ENCODE measurements around the gene CACNA1E.
"Not testable (repeated sequence)": the region's sequence is repeated elsewhere in the genome, so short reads cannot be mapped to it uniquely, and the experiment has no call there.

Gene CACNA1E

DNA sequence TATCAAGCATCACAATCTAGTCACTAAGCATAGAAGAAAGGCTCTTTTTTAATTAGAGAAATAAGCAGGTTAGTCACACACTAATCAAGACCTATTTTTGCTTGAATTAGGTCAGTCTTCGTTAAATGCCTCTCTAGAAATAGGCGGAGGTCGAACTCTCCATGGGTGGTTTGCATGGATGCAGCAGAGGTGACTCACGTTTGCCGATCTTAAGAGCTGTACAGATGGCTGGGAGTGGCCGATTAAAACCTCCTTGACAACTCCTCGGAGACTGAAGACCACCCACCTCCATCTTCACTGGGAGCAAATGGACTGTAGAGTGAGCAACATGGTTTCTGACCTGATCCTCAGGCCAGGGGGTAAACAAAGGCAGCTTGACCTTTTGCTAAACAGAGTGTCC is 328.9 kb downstream of the CACNA1E start:
- Mint-ChIP-seq H3K9me3 (no peaks in the 10 kb centered on the region), H3K27me3 (ENCODE audit: low read depth) (no peaks in the 10 kb centered on the region), H3K36me3 (ENCODE audit: low read depth) (no peaks in the 10 kb centered on the region), H3K4me1 (ENCODE audit: low read depth) (no peaks in the 10 kb centered on the region), H3K27ac (no peak overlapping the region), H3K4me3 (no peak overlapping the region)
- DNase-seq (ENCODE audit: low spot score): no peak

DNA sequence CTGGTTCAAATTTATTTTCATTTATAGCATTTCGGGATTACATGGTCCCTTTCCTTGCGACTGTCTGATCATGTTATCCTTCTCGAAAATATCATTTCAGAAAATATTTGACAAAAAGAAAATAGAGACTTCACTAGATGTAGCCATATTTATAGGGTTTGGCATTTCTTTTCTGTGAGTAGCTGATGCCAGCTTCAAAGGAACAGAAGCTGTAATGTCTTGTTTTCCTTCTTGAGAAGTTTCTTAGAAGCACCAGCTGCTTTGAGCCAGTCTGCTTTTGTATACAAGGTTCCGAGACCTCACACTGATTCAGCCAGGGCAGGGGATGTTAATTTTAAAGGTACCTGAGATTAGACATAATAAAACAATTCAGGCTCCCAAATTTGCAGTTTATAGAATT is 329.9 kb downstream of the CACNA1E start:
- no peaks in the 10 kb centered on the region for H3K36me3 Mint-ChIP-seq (ENCODE audit: low read depth)
- no peaks in the 10 kb centered on the region for H3K9me3 Mint-ChIP-seq
- H3K27me3 Mint-ChIP-seq (ENCODE audit: low read depth): no peaks in the 10 kb centered on the region
- no peak overlapping the region for H3K4me3 Mint-ChIP-seq
- H3K4me1 Mint-ChIP-seq (ENCODE audit: low read depth): no peaks in the 10 kb centered on the region
- no peak for DNase-seq (ENCODE audit: low spot score)
- H3K27ac Mint-ChIP-seq: no peak overlapping the region

DNA sequence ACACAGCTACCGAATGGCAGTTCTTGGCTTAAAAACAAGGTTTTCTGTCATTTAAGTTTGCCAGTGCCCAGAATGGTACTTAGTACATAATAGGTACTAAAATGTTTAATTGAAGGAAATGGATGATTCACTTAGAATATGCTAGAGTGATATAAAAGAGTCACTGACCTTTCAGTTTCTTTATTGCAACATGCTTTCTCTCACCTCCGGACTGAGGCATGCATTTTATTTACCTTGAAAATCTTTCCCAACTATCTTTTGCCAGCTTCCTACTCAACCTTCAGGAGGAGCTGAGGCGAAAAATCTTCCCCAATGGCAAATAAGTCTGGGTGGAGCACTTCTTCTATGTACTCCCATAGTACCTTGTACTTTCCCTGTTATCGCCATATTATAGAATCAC is 333.3 kb downstream of the CACNA1E start:
- H3K4me3 Mint-ChIP-seq: no peak overlapping the region
- DNase-seq (ENCODE audit: low spot score): no peak
- no peak overlapping the region for H3K27ac Mint-ChIP-seq
- H3K9me3 Mint-ChIP-seq: no peaks in the 10 kb centered on the region
- H3K27me3 Mint-ChIP-seq (ENCODE audit: low read depth): peaks cover 3% of the 10 kb centered on the region
- H3K36me3 Mint-ChIP-seq (ENCODE audit: low read depth): no peaks in the 10 kb centered on the region
- no peaks in the 10 kb centered on the region for H3K4me1 Mint-ChIP-seq (ENCODE audit: low read depth)

DNA sequence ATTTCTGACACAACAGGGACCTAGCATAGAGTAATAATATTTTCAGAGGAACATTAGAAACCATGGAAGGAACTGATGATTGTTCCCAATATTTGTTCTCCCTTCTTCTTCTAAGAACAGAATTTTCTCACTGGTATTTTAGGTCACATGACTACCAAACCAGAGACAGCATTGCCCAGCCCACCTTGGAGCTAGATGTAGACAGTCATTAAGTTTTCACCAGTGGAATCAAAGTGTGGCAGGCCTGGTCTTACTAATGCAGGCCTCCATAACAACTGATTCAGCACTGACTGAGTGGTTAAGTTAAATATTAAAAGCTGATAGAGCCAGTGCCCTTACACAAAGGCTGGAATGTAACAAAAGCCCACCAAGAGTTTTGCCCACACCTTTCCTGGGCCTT is 333.8 kb downstream of the CACNA1E start:
- Mint-ChIP-seq H3K4me3 (no peak overlapping the region), H3K4me1 (ENCODE audit: low read depth) (no peaks in the 10 kb centered on the region), H3K9me3 (no peaks in the 10 kb centered on the region), H3K27ac (no peak overlapping the region), H3K36me3 (ENCODE audit: low read depth) (no peaks in the 10 kb centered on the region), H3K27me3 (ENCODE audit: low read depth) (peaks cover 3% of the 10 kb centered on the region)
- DNase-seq (ENCODE audit: low spot score): no peak

DNA sequence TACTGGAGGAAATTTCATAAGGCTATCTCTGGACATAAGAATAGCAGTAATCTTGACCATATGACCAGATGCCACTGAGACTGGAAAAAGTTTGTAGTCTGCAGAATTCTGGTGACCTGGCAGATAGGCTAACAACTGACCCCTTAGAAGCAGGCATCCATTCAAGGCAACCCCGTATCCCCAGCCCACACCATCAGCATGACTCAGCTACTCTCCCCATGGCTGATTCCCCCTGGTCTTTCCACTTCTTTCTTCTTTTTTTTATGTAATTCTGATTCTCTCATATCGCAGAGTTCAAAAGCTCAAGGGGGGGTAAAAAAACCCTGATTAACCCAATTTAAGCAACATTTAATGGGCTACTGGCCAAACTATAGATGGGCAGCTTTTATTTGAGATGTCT is 335.1 kb downstream of the CACNA1E start:
- no peak overlapping the region for H3K4me3 Mint-ChIP-seq
- no peaks in the 10 kb centered on the region for H3K9me3 Mint-ChIP-seq
- H3K27me3 Mint-ChIP-seq (ENCODE audit: low read depth): peaks cover 7% of the 10 kb centered on the region
- H3K4me1 Mint-ChIP-seq (ENCODE audit: low read depth): no peaks in the 10 kb centered on the region
- no peaks in the 10 kb centered on the region for H3K36me3 Mint-ChIP-seq (ENCODE audit: low read depth)
- no peak overlapping the region for H3K27ac Mint-ChIP-seq
- no peak for DNase-seq (ENCODE audit: low spot score)

DNA sequence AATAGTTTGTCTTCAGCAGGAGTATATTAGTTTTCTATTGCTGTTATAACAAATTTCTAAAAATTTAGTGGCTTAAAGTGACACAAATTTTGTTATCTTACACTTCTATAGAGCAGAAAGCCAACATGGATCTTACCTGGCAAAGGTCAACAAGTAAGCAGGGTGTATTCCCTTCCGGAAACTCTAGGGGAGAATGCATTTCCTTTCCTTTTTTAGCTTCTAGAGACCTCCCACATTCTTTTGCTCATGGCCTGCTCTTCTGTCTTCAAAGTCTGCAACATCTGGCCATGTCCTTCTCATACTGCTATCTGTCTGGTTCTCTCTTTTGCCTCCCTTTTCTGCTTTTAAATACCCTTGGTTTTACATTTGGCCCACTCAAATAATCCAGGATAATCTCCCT is 335.6 kb downstream of the CACNA1E start:
- Mint-ChIP-seq H3K4me1 (ENCODE audit: low read depth) (no peaks in the 10 kb centered on the region), H3K36me3 (ENCODE audit: low read depth) (no peaks in the 10 kb centered on the region), H3K27me3 (ENCODE audit: low read depth) (peaks cover 8% of the 10 kb centered on the region), H3K4me3 (no peak overlapping the region), H3K27ac (no peak overlapping the region), H3K9me3 (no peaks in the 10 kb centered on the region)
- no peak for DNase-seq (ENCODE audit: low spot score)

DNA sequence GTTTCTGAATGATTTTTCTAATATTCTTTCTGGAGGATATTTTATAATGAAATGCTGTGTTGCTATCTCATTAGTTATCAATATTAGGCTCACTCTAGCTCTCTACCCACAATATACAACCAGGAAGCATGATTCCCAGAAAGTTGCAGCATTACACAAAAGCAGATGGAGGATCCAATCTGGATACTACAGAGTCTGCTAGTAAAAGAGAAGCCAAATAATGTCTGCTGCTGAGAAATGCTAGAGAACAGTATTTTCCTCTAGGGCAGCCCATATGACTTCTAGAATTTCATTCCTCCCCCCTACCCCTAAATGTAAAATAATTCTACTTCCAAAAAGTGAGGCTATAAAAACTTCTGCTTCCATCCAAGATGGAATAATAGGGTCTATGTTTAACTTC is 338.4 kb downstream of the CACNA1E start:
- H3K27ac Mint-ChIP-seq: no peak overlapping the region
- H3K36me3 Mint-ChIP-seq (ENCODE audit: low read depth): no peaks in the 10 kb centered on the region
- H3K9me3 Mint-ChIP-seq: peaks cover 4% of the 10 kb centered on the region
- peaks cover 10% of the 10 kb centered on the region for H3K27me3 Mint-ChIP-seq (ENCODE audit: low read depth)
- DNase-seq (ENCODE audit: low spot score): no peak
- H3K4me3 Mint-ChIP-seq: no peak overlapping the region
- H3K4me1 Mint-ChIP-seq (ENCODE audit: low read depth): no peaks in the 10 kb centered on the region

DNA sequence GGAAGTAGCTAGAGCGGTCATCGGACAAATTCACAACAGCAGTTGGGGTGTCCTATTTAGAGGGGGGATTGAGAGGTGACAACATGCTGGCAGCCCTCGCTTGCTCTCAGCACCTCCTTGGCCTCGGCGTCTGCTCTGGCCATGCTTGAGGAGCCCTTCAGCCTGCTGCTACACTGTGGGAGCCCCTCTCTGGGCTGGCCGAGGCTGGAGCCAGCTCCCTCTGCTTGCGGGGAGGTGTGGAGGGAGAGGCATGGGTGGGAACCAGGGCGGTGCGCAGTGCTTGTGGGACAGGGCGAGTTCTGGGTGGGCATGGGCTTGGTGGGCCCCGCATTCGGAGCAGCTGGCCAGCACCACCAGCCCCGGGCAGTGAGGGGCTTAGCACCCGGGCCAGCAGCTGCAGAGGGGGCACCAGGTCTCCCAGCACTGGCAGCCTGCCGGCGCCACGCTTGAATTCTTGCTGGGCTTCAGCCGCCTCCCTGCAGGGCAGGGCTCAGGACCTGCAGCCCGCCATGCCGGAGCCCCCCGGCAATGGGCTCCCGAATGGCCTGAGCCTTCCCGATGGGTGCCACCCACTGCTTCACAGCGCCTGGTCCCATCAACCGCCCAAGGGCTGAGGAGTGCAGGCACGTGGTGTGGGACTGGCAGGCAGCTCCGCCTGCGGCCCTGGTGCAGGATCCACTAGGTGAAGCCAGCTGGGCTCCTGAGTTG is 349.0 kb downstream of the CACNA1E start:
- not testable (repeated sequence) for DNase-seq (ENCODE audit: low spot score); H3K36me3 Mint-ChIP-seq (ENCODE audit: low read depth); H3K27ac Mint-ChIP-seq; H3K4me3 Mint-ChIP-seq; H3K27me3 Mint-ChIP-seq (ENCODE audit: low read depth); H3K4me1 Mint-ChIP-seq (ENCODE audit: low read depth)
- H3K9me3 Mint-ChIP-seq: peaks cover 12% of the 10 kb centered on the region

DNA sequence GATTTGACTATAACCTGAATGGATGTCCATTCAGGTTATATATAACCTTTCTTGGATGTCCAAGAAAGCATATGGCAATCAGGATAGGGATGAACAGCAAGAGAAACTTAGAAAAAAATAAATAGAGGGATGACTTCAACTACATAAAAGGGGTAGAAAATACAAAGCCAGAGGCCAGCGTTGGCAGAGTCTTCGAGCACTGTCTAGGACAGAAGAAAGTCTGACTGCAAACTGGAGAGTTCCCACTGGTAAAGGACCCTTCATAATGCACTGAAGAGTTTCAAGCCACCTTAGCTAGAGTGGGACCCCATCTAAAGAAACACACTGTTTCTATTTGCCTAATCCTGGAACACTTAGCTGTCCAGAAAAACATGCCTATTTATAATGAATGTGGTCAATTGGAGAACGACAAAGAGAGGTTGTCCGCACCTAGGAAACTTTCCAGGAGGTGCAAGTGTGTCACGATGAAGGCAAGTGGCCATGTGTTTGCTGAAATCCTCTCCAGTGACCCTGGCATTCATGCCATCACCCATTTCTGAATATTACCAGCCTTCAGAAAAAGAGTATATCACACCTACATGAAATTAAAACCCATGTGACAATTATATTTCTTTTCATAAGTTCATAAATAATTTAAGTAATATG is 362.8 kb downstream of the CACNA1E start:
- no peak for DNase-seq (ENCODE audit: low spot score)
- Mint-ChIP-seq H3K9me3 (no peaks in the 10 kb centered on the region), H3K27me3 (ENCODE audit: low read depth) (no peaks in the 10 kb centered on the region), H3K27ac (no peak overlapping the region), H3K4me3 (no peak overlapping the region), H3K4me1 (ENCODE audit: low read depth) (no peaks in the 10 kb centered on the region), H3K36me3 (ENCODE audit: low read depth) (no peaks in the 10 kb centered on the region)

DNA sequence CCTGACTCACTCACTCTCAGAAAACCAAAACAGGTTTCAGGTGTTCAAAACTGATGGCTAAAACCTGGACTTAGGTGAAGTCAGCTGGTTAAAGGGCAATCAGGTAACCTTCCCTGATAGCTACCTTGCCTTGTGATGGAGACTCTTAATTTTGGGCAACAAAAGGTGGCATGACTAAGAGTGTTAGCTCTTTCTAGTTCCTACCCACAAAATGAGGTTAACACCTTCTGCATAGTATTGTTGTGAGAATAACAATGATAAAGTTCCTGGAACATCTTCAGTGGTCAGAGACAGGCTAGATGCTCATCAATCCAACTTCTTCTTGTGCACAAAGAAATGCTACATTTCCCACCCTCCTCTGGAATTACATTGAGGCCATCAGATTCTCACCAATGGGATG is 363.4 kb downstream of the CACNA1E start:
- no peak overlapping the region for H3K27ac Mint-ChIP-seq
- no peaks in the 10 kb centered on the region for H3K27me3 Mint-ChIP-seq (ENCODE audit: low read depth)
- no peaks in the 10 kb centered on the region for H3K9me3 Mint-ChIP-seq
- H3K4me1 Mint-ChIP-seq (ENCODE audit: low read depth): no peaks in the 10 kb centered on the region
- H3K4me3 Mint-ChIP-seq: no peak overlapping the region
- H3K36me3 Mint-ChIP-seq (ENCODE audit: low read depth): no peaks in the 10 kb centered on the region
- no peak for DNase-seq (ENCODE audit: low spot score)

DNA sequence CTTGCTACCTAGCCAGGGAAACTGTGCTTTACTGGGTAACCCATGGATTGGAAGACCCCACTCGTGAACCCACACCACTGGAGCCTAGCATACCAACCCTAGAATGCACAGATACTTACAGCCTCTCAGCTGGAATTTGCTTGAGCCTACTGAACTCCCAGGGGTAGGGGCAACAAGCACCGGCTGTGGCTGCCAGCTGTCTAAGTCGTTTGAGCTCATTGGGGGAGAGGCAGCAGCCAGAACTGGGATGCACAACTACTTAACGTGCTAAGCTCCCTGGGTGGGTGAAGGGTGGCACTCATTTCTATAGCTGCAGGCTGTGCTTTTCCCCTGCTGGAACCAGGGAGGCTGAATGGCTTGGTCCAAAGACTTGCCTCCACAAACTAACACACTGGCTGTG is 365.8 kb downstream of the CACNA1E start:
- no peak for DNase-seq (ENCODE audit: low spot score)
- H3K27ac Mint-ChIP-seq: no peak overlapping the region
- no peak overlapping the region for H3K4me3 Mint-ChIP-seq
- H3K4me1 Mint-ChIP-seq (ENCODE audit: low read depth): no peaks in the 10 kb centered on the region
- H3K9me3 Mint-ChIP-seq: no peaks in the 10 kb centered on the region
- H3K36me3 Mint-ChIP-seq (ENCODE audit: low read depth): no peaks in the 10 kb centered on the region
- no peaks in the 10 kb centered on the region for H3K27me3 Mint-ChIP-seq (ENCODE audit: low read depth)

DNA sequence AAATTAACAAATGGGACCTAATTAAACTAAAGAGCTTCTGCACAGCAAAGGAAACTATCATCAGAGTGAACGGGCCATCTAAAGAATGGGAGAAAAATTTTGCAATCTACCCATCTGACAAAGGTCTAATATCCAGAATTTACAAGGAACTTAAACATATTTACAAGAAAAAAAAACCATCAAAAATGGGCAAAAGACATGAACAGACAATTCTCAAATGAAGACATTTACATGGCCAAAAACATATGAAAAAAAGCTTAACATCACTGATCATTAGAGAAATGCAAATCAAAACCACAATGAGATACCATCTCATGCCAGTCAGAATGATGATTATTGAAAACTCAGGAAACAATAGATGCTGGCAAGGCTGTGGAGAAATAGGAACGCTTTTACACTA is 370.9 kb downstream of the CACNA1E start:
- H3K4me1 Mint-ChIP-seq (ENCODE audit: low read depth); H3K27ac Mint-ChIP-seq; DNase-seq (ENCODE audit: low spot score); H3K9me3 Mint-ChIP-seq; H3K36me3 Mint-ChIP-seq (ENCODE audit: low read depth); H3K4me3 Mint-ChIP-seq; H3K27me3 Mint-ChIP-seq (ENCODE audit: low read depth): not testable (repeated sequence)

DNA sequence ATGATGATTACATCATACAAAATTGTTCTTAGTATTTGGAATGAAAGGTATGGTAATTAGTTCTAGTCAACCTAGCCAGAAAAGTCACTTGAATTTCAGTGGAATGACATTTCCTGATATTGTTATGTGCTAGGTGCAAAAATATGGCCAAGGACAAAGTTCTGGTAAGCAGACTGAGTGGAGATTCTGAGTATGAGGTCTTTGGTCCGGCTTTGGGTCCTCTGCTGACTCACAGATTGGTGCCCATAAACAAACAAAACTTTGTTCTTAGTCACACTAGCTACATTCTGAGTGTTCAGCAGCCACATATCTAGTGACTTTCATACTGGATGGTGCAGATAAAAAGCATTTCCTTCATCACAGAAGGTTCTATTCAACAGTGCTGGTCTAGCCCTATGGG is 372.1 kb downstream of the CACNA1E start:
- Mint-ChIP-seq H3K4me3 (no peak overlapping the region), H3K4me1 (ENCODE audit: low read depth) (no peaks in the 10 kb centered on the region), H3K27ac (no peak overlapping the region), H3K36me3 (ENCODE audit: low read depth) (no peaks in the 10 kb centered on the region), H3K9me3 (no peaks in the 10 kb centered on the region), H3K27me3 (ENCODE audit: low read depth) (no peaks in the 10 kb centered on the region)
- no peak for DNase-seq (ENCODE audit: low spot score)

Data from T-helper 2 cell treated with Interferon-gamma antibody and Interleukin-4, amounts not matched to agents 5 μg/mL and 100 μg/mL, for 36 hours (primary cell).